Measurements from ENCODE around the gene IRS1. TPM values are rescaled to one million over a fixed set of nuclear protein-coding genes. Genes with fewer than 3 reads are reported as not detected.

Gene IRS1, protein sequence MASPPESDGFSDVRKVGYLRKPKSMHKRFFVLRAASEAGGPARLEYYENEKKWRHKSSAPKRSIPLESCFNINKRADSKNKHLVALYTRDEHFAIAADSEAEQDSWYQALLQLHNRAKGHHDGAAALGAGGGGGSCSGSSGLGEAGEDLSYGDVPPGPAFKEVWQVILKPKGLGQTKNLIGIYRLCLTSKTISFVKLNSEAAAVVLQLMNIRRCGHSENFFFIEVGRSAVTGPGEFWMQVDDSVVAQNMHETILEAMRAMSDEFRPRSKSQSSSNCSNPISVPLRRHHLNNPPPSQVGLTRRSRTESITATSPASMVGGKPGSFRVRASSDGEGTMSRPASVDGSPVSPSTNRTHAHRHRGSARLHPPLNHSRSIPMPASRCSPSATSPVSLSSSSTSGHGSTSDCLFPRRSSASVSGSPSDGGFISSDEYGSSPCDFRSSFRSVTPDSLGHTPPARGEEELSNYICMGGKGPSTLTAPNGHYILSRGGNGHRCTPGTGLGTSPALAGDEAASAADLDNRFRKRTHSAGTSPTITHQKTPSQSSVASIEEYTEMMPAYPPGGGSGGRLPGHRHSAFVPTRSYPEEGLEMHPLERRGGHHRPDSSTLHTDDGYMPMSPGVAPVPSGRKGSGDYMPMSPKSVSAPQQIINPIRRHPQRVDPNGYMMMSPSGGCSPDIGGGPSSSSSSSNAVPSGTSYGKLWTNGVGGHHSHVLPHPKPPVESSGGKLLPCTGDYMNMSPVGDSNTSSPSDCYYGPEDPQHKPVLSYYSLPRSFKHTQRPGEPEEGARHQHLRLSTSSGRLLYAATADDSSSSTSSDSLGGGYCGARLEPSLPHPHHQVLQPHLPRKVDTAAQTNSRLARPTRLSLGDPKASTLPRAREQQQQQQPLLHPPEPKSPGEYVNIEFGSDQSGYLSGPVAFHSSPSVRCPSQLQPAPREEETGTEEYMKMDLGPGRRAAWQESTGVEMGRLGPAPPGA (N-terminal part only)
- total RNA-seq: 19.8 and 20.0 TPM in 2 replicates
- long read RNA-seq, full-length matches to known transcripts: 1 of 3 reads
- long read RNA-seq, partial matches to known transcripts: 0 of 3 reads
- long read RNA-seq, other reads (novel, unspliced or antisense): 2 of 3 reads

- Mint-ChIP-seq H3K9me3 (ENCODE audit: unreplicated experiment) (no peaks in the 10 kb centered on the region), H3K27ac (ENCODE audit: unreplicated experiment) (peak within 1 kb of the TSS; percentile 63), H3K36me3 (ENCODE audit: unreplicated experiment) (peaks cover 10% of the 10 kb centered on the region), H3K4me1 (ENCODE audit: unreplicated experiment) (peaks cover 39% of the 10 kb centered on the region), H3K27me3 (ENCODE audit: unreplicated experiment) (peaks cover 11% of the 10 kb centered on the region), H3K4me3 (ENCODE audit: unreplicated experiment) (peak within 1 kb of the TSS; percentile 84)
- TF ChIP-seq, protein P1, sequence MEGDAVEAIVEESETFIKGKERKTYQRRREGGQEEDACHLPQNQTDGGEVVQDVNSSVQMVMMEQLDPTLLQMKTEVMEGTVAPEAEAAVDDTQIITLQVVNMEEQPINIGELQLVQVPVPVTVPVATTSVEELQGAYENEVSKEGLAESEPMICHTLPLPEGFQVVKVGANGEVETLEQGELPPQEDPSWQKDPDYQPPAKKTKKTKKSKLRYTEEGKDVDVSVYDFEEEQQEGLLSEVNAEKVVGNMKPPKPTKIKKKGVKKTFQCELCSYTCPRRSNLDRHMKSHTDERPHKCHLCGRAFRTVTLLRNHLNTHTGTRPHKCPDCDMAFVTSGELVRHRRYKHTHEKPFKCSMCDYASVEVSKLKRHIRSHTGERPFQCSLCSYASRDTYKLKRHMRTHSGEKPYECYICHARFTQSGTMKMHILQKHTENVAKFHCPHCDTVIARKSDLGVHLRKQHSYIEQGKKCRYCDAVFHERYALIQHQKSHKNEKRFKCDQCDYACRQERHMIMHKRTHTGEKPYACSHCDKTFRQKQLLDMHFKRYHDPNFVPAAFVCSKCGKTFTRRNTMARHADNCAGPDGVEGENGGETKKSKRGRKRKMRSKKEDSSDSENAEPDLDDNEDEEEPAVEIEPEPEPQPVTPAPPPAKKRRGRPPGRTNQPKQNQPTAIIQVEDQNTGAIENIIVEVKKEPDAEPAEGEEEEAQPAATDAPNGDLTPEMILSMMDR (IDR thresholded peaks at IDR 0.05): peak; percentile 62
- peak; percentile 89 for DNase-seq (ENCODE audit: extremely low spot score, unreplicated experiment)
Measured at GRCh38 chr2:226799211-226799975, at the start of gene IRS1. IRS1 (minus strand) TSS chr2:226799820; CDS start chr2:226798738, 1,082 bp downstream.

DNA sequence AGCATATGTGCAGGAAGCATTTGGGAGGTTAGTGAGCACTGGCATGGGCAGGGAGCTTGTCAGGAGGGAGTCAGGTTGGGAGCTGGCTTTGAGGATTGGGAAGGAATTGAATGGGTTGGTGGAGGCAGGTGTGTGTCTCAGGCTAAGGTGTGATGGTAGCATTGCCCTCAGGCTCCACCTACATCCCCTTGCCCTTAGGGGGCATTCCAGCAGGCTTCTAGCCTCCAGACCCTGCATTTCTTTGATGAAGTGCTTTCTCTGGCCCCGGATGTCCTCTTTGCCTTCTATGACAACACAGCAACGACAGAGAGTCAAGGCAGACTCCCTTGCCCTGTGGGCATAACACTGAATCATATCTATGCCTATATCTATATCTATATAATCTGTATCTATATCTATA lies 49.7 kb upstream of the IRS1 start:
- Mint-ChIP-seq H3K36me3 (ENCODE audit: unreplicated experiment) (no peaks in the 10 kb centered on the region), H3K9me3 (ENCODE audit: unreplicated experiment) (no peaks in the 10 kb centered on the region), H3K4me1 (ENCODE audit: unreplicated experiment) (peaks cover 2% of the 10 kb centered on the region), H3K27ac (ENCODE audit: unreplicated experiment) (no peak overlapping the region), H3K4me3 (ENCODE audit: unreplicated experiment) (no peak overlapping the region), H3K27me3 (ENCODE audit: unreplicated experiment) (no peaks in the 10 kb centered on the region)
- DNase-seq (ENCODE audit: extremely low spot score, unreplicated experiment): no peak
- TF ChIP-seq, protein P1 (IDR thresholded peaks at IDR 0.05): no peak

GRCh38 chr2:226847511-226847910 lies 47.9 kb upstream of the IRS1 start:
- H3K9me3 Mint-ChIP-seq (ENCODE audit: unreplicated experiment): peaks cover 2% of the 10 kb centered on the region
- peaks cover 2% of the 10 kb centered on the region for H3K4me1 Mint-ChIP-seq (ENCODE audit: unreplicated experiment)
- H3K36me3 Mint-ChIP-seq (ENCODE audit: unreplicated experiment): peaks cover 2% of the 10 kb centered on the region
- no peaks in the 10 kb centered on the region for H3K27me3 Mint-ChIP-seq (ENCODE audit: unreplicated experiment)
- H3K4me3 Mint-ChIP-seq (ENCODE audit: unreplicated experiment): no peak overlapping the region
- no peak overlapping the region for H3K27ac Mint-ChIP-seq (ENCODE audit: unreplicated experiment)
- no peak for DNase-seq (ENCODE audit: extremely low spot score, unreplicated experiment)
- TF ChIP-seq, protein P1 (IDR thresholded peaks at IDR 0.05): no peak

- Mint-ChIP-seq H3K36me3 (ENCODE audit: unreplicated experiment) (peaks cover 6% of the 10 kb centered on the region), H3K4me1 (ENCODE audit: unreplicated experiment) (peaks cover 2% of the 10 kb centered on the region), H3K4me3 (ENCODE audit: unreplicated experiment) (no peak overlapping the region), H3K27me3 (ENCODE audit: unreplicated experiment) (no peaks in the 10 kb centered on the region), H3K27ac (ENCODE audit: unreplicated experiment) (no peak overlapping the region), H3K9me3 (ENCODE audit: unreplicated experiment) (peaks cover 6% of the 10 kb centered on the region)
- DNase-seq (ENCODE audit: extremely low spot score, unreplicated experiment): no peak
- TF ChIP-seq, protein P1 (IDR thresholded peaks at IDR 0.05): no peak
Measured at GRCh38 chr2:226847090-226847489, 47.5 kb upstream of the IRS1 start.

Data from osteocyte (in vitro differentiated cells).